Activated naive CD8-positive, alpha-beta T cell (primary cell): Measurements from ENCODE around the gene ATP13A5.

Experiments used
- H3K27ac Mint-ChIP-seq: one replicate; pipeline ENCODE4 v1.8.0; 2021; ENCODE audit warnings: mixed read lengths
- H3K27me3 Mint-ChIP-seq: one replicate; pipeline ENCODE4 v1.8.0; 2021; ENCODE audit warnings: mixed read lengths
- H3K36me3 Mint-ChIP-seq: one replicate; pipeline ENCODE4 v1.8.0; 2021; ENCODE audit warnings: mixed read lengths
- H3K4me1 Mint-ChIP-seq: one replicate; pipeline ENCODE4 v1.8.0; 2021; ENCODE audit warnings: low read depth, mixed read lengths
- H3K4me3 Mint-ChIP-seq: one replicate; pipeline ENCODE4 v1.8.0; 2021; ENCODE audit warnings: mild to moderate bottlenecking, mixed read lengths
- H3K9me3 Mint-ChIP-seq: one replicate; pipeline ENCODE4 v1.8.0; 2021; ENCODE audit warnings: low read depth, mixed read lengths

The ATP13A5 gene, protein sequence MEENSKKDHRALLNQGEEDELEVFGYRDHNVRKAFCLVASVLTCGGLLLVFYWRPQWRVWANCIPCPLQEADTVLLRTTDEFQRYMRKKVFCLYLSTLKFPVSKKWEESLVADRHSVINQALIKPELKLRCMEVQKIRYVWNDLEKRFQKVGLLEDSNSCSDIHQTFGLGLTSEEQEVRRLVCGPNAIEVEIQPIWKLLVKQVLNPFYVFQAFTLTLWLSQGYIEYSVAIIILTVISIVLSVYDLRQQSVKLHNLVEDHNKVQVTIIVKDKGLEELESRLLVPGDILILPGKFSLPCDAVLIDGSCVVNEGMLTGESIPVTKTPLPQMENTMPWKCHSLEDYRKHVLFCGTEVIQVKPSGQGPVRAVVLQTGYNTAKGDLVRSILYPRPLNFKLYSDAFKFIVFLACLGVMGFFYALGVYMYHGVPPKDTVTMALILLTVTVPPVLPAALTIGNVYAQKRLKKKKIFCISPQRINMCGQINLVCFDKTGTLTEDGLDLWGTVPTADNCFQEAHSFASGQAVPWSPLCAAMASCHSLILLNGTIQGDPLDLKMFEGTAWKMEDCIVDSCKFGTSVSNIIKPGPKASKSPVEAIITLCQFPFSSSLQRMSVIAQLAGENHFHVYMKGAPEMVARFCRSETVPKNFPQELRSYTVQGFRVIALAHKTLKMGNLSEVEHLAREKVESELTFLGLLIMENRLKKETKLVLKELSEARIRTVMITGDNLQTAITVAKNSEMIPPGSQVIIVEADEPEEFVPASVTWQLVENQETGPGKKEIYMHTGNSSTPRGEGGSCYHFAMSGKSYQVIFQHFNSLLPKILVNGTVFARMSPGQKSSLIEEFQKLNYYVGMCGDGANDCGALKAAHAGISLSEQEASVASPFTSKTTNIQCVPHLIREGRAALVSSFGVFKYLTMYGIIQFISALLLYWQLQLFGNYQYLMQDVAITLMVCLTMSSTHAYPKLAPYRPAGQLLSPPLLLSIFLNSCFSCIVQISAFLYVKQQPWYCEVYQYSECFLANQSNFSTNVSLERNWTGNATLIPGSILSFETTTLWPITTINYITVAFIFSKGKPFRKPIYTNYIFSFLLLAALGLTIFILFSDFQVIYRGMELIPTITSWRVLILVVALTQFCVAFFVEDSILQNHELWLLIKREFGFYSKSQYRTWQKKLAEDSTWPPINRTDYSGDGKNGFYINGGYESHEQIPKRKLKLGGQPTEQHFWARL

DNA sequence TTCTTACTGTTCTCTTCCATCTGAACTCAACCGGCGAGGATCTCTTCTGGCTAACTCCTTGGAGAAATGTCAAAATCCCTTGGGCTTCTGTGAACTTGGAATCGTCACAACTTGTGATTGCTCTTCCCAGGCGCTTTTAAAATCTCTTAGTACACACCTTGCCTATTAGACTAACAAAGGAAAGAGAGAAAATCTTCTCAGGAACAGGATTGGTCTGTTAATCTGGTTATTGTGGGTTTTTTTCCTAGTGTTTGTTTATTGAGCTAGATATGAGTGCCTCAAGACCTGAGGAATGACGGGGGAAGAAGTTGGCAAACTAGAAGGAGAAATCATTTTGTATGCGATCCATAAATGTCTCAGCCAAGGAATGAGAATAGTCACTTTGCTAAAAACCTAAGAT, at the start of gene ATP13A5:
Gene ATP13A5 (minus strand): TSS at position 48 of the 400 bp plus-strand sequence. CDS start 28 bp downstream, at position 20.
- no peak within 1 kb of the TSS for H3K4me3 Mint-ChIP-seq
- H3K27me3 Mint-ChIP-seq = peaks cover 4% of the 10 kb centered on the region
- H3K36me3 Mint-ChIP-seq = no peaks in the 10 kb centered on the region
- no peak within 1 kb of the TSS for H3K27ac Mint-ChIP-seq
- H3K9me3 Mint-ChIP-seq = no peaks in the 10 kb centered on the region
- no peaks in the 10 kb centered on the region for H3K4me1 Mint-ChIP-seq

DNA sequence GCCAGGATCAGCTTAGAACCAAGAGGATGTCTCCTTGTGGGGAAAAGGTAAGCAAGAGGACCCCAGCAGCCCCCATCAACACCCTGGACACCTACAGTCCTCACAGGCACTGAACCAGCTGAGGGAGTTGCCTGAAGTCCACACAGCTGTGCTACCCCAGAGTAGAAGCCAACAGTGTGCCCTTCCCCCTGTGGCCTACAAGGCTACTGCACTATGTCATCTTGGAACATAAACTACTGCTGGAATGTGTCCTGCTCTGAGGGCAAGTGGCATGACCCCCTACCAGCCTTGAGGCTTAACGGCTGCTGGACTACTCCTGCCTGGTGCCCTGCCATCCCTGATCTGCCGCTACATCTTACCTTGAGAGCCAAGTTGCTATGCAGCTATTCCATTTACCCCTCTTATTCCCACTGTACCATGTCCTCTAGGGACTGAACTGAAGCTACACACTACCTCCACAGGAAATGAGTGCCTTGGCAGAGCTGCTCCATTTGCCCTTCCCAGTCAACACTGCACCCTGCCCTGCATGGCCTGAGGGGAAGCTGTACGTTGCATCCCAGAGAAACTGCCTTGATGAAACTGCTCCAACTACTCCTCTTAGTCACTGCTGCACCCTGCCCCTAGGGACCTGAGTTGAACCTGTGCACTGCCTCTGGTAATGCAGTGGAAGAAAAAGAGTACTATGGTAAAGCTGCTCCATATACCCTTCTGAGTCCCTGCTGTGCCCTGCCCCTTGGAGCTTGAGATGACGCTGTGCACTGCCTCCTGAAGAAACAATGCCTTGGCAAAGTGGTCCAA, 40.2 kb upstream of the ATP13A5 start:
- Mint-ChIP-seq H3K9me3 (peaks cover 35% of the 10 kb centered on the region), H3K27ac (no peak overlapping the region)

DNA sequence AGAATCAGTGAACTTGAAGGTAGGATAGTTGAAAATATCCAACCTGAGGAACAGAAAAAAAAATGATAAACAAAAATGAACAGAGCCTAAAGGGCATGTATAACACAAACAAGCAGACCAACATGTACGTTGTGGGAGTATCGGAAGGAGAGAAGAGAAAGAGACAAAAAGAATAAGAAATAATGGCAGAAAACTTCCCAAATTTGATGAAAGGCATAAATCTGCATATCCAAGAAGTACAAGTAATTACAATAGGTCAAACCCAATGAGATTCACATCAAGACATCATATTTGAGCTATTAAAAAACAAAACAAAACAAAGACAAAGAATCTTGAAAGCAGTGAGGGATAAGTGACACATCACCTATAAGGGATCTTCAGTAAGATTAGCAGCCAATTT, 38.1 kb upstream of the ATP13A5 start:
- no peak overlapping the region for H3K4me3 Mint-ChIP-seq
- no peak overlapping the region for H3K27ac Mint-ChIP-seq
- H3K36me3 Mint-ChIP-seq = peaks cover 44% of the 10 kb centered on the region
- peaks cover 22% of the 10 kb centered on the region for H3K9me3 Mint-ChIP-seq
- H3K27me3 Mint-ChIP-seq = no peaks in the 10 kb centered on the region
- H3K4me1 Mint-ChIP-seq = no peaks in the 10 kb centered on the region

More for the DNA sequence above, 40.2 kb upstream of the ATP13A5 start:
- no peaks in the 10 kb centered on the region for H3K4me1 Mint-ChIP-seq
- no peak overlapping the region for H3K4me3 Mint-ChIP-seq
- no peaks in the 10 kb centered on the region for H3K27me3 Mint-ChIP-seq
- H3K36me3 Mint-ChIP-seq = peaks cover 50% of the 10 kb centered on the region

DNA sequence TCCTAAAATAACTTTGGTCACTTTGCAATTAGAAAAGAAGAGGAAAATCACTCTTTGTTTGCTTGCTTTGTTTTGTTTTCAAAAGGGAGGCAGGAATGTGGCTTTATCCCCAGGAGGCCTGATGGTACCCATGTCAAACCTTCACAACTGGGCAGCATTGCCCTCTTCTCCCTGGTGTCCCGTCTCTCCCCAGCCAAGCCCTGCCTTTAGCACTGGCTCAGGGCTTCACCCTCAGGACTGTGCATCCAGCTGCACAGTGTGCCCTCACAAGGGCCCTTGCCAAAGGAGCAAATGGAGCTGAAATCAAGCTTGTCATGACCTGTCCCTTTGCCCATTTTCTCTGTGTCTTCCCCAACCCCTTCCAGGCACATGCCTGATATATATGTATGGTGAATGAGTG, 29.1 kb upstream of the ATP13A5 start:
- H3K4me1 Mint-ChIP-seq = no peaks in the 10 kb centered on the region
- no peaks in the 10 kb centered on the region for H3K9me3 Mint-ChIP-seq
- no peak overlapping the region for H3K4me3 Mint-ChIP-seq
- no peaks in the 10 kb centered on the region for H3K27me3 Mint-ChIP-seq
- H3K27ac Mint-ChIP-seq = no peak overlapping the region
- H3K36me3 Mint-ChIP-seq = peaks cover 4% of the 10 kb centered on the region

DNA sequence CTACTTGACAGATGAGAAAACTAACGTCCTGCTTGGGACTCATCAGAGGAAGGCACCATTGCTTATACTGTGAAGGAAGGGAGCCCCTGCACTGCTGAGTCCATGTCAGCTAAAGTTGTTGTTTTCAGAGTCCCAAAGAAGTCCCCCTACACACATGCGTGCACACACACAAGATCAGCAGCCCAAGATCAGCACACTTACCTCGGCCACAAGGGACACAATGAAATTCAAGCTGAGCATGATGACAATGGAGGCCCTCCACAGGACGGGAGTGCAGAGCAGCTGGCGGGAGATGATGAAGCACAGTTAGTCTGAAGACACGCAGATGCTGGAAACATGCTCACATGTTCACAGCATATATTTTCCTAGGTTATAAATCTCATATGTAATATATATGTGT, 28.6 kb upstream of the ATP13A5 start:
- H3K27me3 Mint-ChIP-seq = no peaks in the 10 kb centered on the region
- peaks cover 4% of the 10 kb centered on the region for H3K36me3 Mint-ChIP-seq
- no peak overlapping the region for H3K27ac Mint-ChIP-seq
- no peak overlapping the region for H3K4me3 Mint-ChIP-seq
- H3K9me3 Mint-ChIP-seq = no peaks in the 10 kb centered on the region
- no peaks in the 10 kb centered on the region for H3K4me1 Mint-ChIP-seq

DNA sequence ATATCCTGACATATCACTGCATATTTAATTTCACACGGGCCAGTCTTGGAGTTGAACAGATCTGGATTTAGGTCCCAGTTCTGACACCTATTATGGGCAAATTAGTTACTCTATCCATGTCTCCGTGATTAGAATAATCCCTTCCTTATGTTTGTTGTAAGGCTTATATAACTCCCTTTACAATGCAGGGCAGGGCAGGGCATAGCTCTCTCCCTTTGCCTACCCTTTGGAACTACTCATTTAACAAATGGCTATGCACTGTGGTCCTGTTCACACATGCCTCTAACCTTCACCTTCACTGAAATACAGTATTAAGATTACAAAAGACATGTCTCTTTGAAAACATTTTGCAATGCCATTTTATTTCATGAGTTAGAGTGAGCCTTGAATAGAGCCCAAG, 24.8 kb upstream of the ATP13A5 start:
- peaks cover 4% of the 10 kb centered on the region for H3K36me3 Mint-ChIP-seq
- no peak overlapping the region for H3K27ac Mint-ChIP-seq

DNA sequence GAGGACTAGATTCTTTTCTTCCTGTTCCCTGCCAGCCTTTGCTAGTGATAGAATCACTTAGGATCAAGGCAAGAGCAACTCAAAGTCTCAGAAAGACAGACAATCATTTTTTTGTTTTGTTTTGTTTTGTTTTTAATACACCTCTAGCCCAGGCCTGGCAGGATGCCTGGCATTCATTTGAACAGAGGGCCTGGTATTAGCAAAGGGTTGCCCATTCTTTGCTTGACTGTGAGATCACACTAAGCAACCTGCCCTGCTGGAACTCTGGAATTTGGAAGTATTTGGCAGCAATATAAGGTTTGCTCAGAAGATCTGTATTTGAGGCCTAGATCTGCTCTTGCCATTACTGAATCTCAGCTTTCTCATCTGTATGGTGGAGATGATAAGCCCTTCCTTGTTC, 21.8 kb upstream of the ATP13A5 start:
- H3K27ac Mint-ChIP-seq = no peak overlapping the region
- no peak overlapping the region for H3K4me3 Mint-ChIP-seq
- H3K4me1 Mint-ChIP-seq = no peaks in the 10 kb centered on the region
- peaks cover 4% of the 10 kb centered on the region for H3K27me3 Mint-ChIP-seq
- peaks cover 4% of the 10 kb centered on the region for H3K36me3 Mint-ChIP-seq
- H3K9me3 Mint-ChIP-seq = no peaks in the 10 kb centered on the region

More for the DNA sequence above, 24.8 kb upstream of the ATP13A5 start:
- H3K27me3 Mint-ChIP-seq = no peaks in the 10 kb centered on the region
- no peaks in the 10 kb centered on the region for H3K9me3 Mint-ChIP-seq
- H3K4me1 Mint-ChIP-seq = no peaks in the 10 kb centered on the region
- H3K4me3 Mint-ChIP-seq = no peak overlapping the region

DNA sequence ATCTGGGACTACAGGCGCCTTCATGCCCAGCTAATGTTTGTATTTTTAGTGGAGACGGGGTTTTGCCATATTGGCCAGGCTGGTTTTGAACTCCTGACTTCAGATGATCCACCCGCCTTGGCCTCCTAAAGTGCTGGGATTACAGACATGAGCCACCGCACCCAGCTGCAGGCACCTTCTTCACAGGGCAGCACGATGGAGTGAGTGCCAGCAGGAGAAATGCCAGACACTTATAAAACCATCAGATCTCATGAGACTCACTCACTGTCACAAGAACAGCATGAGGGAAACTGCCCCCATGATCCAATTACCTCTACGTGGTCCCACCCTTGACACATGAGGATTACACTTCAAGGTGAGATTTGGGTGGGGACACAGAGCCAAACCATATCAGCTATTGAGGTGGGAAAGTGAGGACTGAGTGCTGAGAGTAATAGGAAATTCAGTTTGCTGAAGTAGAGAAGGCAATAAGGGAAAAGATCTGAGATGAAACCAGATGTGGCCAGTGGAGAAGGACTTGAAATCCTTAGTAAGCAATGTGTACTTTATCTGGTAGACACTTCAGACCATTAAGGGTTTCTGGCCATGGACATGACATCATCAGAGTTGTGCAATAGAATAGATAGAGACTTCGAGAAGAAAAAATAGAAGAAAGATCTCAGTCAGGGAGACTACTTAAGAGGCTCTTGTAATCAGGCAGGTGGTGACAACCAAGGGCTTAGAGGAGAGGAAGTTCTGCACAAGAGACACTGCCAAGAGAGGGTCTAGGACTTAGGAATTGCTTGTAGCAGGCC, 18.1 kb upstream of the ATP13A5 start:
- Mint-ChIP-seq H3K9me3 (no peaks in the 10 kb centered on the region), H3K4me1 (no peaks in the 10 kb centered on the region), H3K27ac (no peak overlapping the region), H3K4me3 (no peak overlapping the region), H3K27me3 (peaks cover 6% of the 10 kb centered on the region), H3K36me3 (no peaks in the 10 kb centered on the region)

DNA sequence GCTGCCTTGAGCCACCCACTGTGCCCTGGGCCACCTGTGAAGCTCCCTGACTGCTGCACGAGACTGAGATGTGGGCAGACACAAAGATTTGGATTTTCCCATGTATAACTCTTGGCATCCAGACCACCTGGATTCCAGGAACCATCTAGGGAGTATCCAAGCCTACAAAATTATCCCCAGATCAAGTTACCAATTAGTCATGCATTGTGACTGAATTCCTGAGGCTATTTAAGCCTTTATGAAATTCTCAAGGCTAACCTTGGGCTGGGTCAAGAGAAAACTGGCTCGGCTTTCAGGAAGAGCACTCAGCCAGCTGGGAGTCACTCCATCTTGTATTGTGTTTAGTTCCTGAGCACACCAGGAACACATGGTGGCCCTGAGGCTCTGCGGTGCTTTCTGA, 13.3 kb upstream of the ATP13A5 start:
- Mint-ChIP-seq H3K27ac (no peak overlapping the region), H3K9me3 (no peaks in the 10 kb centered on the region), H3K4me3 (no peak overlapping the region), H3K36me3 (no peaks in the 10 kb centered on the region), H3K4me1 (no peaks in the 10 kb centered on the region), H3K27me3 (peaks cover 13% of the 10 kb centered on the region)

DNA sequence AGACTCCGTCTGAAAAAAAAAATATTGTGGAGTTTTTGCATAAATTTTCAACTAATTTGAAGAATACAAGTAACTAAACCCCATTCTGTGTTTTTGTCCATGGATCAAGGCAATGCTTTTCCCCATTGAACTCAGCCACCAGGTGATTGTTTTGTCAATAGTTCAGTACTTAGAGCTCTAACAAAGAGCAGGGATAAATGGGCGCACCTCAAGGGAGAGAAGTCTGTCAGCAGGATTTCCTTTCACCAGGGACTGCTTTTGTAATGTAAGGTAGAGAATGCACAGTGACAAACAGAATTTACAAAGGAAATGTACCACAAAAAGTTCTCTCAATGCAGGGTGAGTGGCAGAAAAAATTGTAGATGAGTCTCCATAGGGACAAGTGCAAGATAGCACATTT, 10.8 kb upstream of the ATP13A5 start:
- Mint-ChIP-seq H3K27ac (no peak overlapping the region), H3K9me3 (no peaks in the 10 kb centered on the region), H3K4me1 (no peaks in the 10 kb centered on the region), H3K4me3 (no peak overlapping the region), H3K36me3 (no peaks in the 10 kb centered on the region), H3K27me3 (peaks cover 11% of the 10 kb centered on the region)

DNA sequence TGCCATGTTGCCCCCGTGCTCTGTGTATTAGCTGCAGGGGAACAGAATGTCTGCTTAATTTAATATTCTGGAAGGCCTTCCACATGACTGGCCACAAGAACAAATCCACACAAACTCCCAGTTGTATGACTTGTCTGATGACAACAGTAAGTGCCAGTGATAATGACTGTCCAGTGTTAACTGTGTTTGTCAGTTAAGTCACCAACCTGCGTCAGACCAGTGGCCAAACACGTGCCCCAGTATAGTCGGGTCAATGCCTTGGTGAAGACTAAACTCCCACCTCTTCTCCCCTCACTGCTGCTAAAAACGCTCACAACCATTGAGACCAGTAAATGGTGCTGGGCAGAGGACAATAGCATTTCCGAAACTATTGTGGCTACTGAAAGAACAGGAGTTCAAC, 9.8 kb upstream of the ATP13A5 start:
- peaks cover 12% of the 10 kb centered on the region for H3K27me3 Mint-ChIP-seq
- H3K36me3 Mint-ChIP-seq = no peaks in the 10 kb centered on the region
- no peaks in the 10 kb centered on the region for H3K9me3 Mint-ChIP-seq
- H3K27ac Mint-ChIP-seq = no peak overlapping the region
- no peaks in the 10 kb centered on the region for H3K4me1 Mint-ChIP-seq
- no peak overlapping the region for H3K4me3 Mint-ChIP-seq

DNA sequence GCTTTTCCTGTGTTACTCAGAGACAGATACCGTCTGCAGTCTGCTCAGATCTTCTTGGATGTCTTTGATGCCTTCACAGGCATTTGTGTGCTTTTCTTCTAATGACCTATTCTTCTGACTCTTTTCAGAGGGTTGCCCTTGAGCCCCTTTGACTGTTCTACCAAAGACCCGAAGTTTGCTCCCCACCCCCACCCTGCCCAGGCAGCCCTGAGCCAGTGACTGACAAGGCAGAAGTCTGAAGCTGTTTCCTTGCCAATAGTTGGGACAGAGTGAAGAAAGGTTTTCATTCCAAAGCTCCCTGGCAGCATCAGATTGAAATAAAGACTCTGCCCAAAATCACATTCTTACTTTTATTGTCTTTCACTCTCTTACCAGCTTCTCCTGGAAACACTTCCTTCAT, 9.0 kb upstream of the ATP13A5 start:
- Mint-ChIP-seq H3K27me3 (peaks cover 12% of the 10 kb centered on the region), H3K4me3 (no peak overlapping the region), H3K9me3 (no peaks in the 10 kb centered on the region), H3K27ac (no peak overlapping the region), H3K4me1 (no peaks in the 10 kb centered on the region), H3K36me3 (no peaks in the 10 kb centered on the region)

DNA sequence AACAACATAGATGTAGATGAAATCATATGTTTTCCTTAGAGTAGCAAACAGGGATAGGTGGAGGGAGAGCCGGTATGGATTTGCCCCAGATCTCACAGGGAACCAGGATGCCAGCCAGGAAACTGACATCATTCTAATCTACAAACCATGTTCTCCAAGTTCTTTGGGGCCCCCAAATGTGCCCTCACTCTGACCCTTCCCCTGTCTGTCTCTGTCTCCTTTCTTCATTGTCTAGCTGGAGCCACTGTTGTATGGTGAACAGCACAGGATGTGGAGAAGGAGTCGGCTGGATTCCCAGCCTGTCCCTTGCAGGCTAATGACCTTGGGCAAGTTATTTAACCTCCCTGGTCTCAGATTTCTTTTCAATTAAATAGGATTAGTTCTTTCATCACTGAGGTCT, 962 bp downstream of the ATP13A5 start:
- H3K27ac Mint-ChIP-seq = no peak overlapping the region
- no peaks in the 10 kb centered on the region for H3K36me3 Mint-ChIP-seq
- H3K27me3 Mint-ChIP-seq = peaks cover 6% of the 10 kb centered on the region
- H3K4me3 Mint-ChIP-seq = no peak overlapping the region
- no peaks in the 10 kb centered on the region for H3K9me3 Mint-ChIP-seq
- peaks cover 1% of the 10 kb centered on the region for H3K4me1 Mint-ChIP-seq

DNA sequence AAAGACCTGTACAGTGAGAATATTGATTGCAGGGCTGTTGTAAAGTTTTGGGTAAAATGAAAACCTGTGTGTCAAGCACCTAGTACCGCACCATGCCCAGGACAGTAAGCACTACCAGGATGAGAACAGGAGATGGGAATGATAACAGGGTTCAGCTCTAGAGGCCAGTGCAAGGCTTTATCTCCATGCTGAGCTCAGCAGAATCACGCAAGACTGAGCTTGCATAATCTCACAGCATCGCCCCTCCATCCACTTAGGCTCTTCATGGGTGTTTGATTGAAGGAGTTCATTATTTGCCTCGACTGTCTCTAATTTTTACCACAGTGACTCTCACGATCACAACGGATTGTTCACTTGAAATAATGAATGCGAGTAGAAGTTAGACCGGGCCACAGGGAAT, 2.9 kb downstream of the ATP13A5 start:
- Mint-ChIP-seq H3K4me1 (peaks cover 1% of the 10 kb centered on the region), H3K9me3 (no peaks in the 10 kb centered on the region), H3K27ac (no peak overlapping the region), H3K36me3 (no peaks in the 10 kb centered on the region), H3K27me3 (peaks cover 6% of the 10 kb centered on the region), H3K4me3 (no peak overlapping the region)
